NB4 (cell line): ENCODE data around the gene DMAC2L.

Experiments
- POLR2A ChIP-seq: IDR thresholded peaks from 2 replicates; pipeline ENCODE4 v1.6.1; 2011; ENCODE audit warnings: mild to moderate bottlenecking; ENCODE audit not compliant: insufficient read length; ENCODE audit errors: extremely low read depth
- TF ChIP-seq, protein P1 (sequence below): IDR thresholded peaks from one replicate; pipeline ENCODE4 v1.5.1; 2012; ENCODE audit warnings: low read depth, low read length
- TF ChIP-seq, protein P2 (sequence below): IDR thresholded peaks from 2 replicates; pipeline ENCODE4 v1.6.1; 2011; ENCODE audit warnings: low read depth, low read length

DNA sequence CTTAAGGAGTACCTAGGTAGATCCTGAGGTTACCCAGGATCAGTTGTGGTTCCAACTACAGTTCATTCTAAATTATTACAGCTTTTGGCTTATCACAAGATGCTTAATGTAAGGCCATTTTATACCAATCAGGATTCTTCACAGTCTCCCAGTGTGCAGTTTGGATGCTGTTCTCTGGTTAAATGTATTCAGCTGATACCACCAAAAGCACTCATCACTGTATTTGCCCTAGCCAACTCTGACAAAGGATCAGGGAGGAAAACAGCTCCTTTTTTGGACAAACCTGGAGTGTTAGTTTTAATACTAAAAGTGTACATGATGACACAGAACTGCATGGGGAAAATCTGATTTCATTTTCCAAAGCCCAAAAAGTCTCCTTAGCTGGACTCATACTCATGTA is 19.5 kb downstream of the DMAC2L start:
- TF ChIP-seq, protein P1, sequence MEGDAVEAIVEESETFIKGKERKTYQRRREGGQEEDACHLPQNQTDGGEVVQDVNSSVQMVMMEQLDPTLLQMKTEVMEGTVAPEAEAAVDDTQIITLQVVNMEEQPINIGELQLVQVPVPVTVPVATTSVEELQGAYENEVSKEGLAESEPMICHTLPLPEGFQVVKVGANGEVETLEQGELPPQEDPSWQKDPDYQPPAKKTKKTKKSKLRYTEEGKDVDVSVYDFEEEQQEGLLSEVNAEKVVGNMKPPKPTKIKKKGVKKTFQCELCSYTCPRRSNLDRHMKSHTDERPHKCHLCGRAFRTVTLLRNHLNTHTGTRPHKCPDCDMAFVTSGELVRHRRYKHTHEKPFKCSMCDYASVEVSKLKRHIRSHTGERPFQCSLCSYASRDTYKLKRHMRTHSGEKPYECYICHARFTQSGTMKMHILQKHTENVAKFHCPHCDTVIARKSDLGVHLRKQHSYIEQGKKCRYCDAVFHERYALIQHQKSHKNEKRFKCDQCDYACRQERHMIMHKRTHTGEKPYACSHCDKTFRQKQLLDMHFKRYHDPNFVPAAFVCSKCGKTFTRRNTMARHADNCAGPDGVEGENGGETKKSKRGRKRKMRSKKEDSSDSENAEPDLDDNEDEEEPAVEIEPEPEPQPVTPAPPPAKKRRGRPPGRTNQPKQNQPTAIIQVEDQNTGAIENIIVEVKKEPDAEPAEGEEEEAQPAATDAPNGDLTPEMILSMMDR, result no peak
- TF ChIP-seq POLR2A, result no peak
- TF ChIP-seq, protein P2, sequence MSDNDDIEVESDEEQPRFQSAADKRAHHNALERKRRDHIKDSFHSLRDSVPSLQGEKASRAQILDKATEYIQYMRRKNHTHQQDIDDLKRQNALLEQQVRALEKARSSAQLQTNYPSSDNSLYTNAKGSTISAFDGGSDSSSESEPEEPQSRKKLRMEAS, result no peak
